Thyroid gland (tissue), 4 donors: ENCODE measurements around the gene NXN. TPM values are rescaled to one million over a fixed set of nuclear protein-coding genes. Genes with fewer than 3 reads are reported as not detected.

Experiments
- DNase-seq, 2 donors: peaks; one replicate each; pipeline ENCODE4 v3.0.0-alpha.2; 2019
- H3K27ac ChIP-seq, 3 donors: fragments of 200-600 bp; sonication (generic); 1 replicate in 2 of 3; 2 replicates in 1 of 3; pipeline ENCODE4 v1.5.1; 2016 to 2019; ENCODE audit warnings: mild to moderate bottlenecking in 1 of 3, moderate library complexity in 1 of 3
- H3K27me3 ChIP-seq: fragments of 200-600 bp; sonication (generic); one replicate; pipeline ENCODE4 v1.5.1; 2019
- H3K36me3 ChIP-seq, 2 donors: fragments of 200-600 bp; sonication (generic); one replicate each; pipeline ENCODE4 v1.5.1; 2016 to 2019
- H3K4me1 ChIP-seq, 2 donors: fragments of 200-600 bp; sonication (generic); one replicate each; pipeline ENCODE4 v1.5.1; 2017 to 2019
- H3K4me3 ChIP-seq, 3 donors: fragments of 200-600 bp; sonication (generic); replicated peaks in 1 of 3; 1 replicate in 2 of 3; 2 replicates in 1 of 3; pipeline ENCODE4 v1.5.1; 2016; ENCODE audit warnings: mild to moderate bottlenecking in 1 of 3
- H3K9me3 ChIP-seq: fragments of 200-600 bp; sonication (generic); one replicate; pipeline ENCODE4 v1.5.1; 2017
- POLR2A ChIP-seq, 2 donors: fragments of 450-650 bp; IDR thresholded peaks; one replicate each; pipeline ENCODE4 v1.6.1; 2017; ENCODE audit warnings: antibody characterized with exemption in 2 of 2, mild to moderate bottlenecking in 2 of 2, moderate library complexity in 1 of 2
- WGBS, 2 donors: methylation state at CpG; one replicate each; pipeline ENCODE4 v1.1.5; 2017; 5-methylcytosine and 5-hydroxymethylcytosine counted together
- intact Hi-C: fragments of 100-400 bp; cut with DNase I; formaldehyde crosslinking; loops from one replicate; pipeline ENCODE4 v1.15.1; 2023
- total RNA-seq, 4 donors: library from RNA; depleted of rRNA; stranded (reverse); fragments of >200 nt; gene quantifications; one replicate each; pipeline ENCODE4 v1.2.3, GENCODE V29; 2016
- TF ChIP-seq, protein P1 (sequence below), 6 experiments: fragments of 200-600 bp in 3 of 6; fragments of 450-650 bp in 3 of 6; sonication (generic) in 3 of 6; IDR thresholded peaks; one replicate each; pipeline ENCODE4 v1.5.1; 2016 to 2019; ENCODE audit warnings: antibody characterized with exemption in 6 of 6, mild to moderate bottlenecking in 2 of 6, inconsistent platforms in 1 of 6, moderate library complexity in 1 of 6

NXN gene
- total RNA-seq, 4 donors from 2014 or later: 14.5 to 18.3 (median 17.2) TPM

DNA sequence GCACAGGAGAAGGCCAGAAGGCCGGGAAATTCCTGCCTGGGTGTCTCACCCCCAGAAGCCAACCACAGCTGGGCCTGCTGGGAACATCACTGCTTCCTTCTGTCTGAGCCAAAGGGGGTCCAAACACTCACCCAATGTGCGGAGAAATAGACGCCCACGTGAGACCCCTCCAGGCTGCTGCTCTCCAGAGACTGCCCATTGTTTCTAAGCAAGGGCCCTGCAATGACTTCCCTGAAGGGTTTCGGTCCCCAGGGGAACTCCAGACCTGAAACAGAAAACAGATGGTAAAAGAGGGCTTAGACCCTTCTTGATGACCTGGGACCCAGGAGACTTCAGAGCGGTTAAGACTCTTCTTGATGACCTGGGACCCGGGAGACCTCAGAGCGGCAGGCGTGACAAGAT lies 156.1 kb downstream of the NXN start:
- intact Hi-C loops: no loop called here
- H3K9me3 ChIP-seq: no peaks in the 10 kb centered on the region
- H3K4me3 ChIP-seq: no peak overlapping the region
- H3K4me1 ChIP-seq: no peaks in the 10 kb centered on the region
- TF ChIP-seq POLR2A (IDR thresholded peaks at IDR 0.05): no peak
- TF ChIP-seq, protein P1, sequence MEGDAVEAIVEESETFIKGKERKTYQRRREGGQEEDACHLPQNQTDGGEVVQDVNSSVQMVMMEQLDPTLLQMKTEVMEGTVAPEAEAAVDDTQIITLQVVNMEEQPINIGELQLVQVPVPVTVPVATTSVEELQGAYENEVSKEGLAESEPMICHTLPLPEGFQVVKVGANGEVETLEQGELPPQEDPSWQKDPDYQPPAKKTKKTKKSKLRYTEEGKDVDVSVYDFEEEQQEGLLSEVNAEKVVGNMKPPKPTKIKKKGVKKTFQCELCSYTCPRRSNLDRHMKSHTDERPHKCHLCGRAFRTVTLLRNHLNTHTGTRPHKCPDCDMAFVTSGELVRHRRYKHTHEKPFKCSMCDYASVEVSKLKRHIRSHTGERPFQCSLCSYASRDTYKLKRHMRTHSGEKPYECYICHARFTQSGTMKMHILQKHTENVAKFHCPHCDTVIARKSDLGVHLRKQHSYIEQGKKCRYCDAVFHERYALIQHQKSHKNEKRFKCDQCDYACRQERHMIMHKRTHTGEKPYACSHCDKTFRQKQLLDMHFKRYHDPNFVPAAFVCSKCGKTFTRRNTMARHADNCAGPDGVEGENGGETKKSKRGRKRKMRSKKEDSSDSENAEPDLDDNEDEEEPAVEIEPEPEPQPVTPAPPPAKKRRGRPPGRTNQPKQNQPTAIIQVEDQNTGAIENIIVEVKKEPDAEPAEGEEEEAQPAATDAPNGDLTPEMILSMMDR (IDR thresholded peaks at IDR 0.05): no peak
- 90 to 92% methylated on average over 8 to 9 of the region's 9 CpGs for WGBS, 2 donors
- no peak overlapping the region for H3K27ac ChIP-seq
- no peak for DNase-seq
- no peaks in the 10 kb centered on the region for H3K27me3 ChIP-seq
- H3K36me3 ChIP-seq: no peaks in the 10 kb centered on the region

DNA sequence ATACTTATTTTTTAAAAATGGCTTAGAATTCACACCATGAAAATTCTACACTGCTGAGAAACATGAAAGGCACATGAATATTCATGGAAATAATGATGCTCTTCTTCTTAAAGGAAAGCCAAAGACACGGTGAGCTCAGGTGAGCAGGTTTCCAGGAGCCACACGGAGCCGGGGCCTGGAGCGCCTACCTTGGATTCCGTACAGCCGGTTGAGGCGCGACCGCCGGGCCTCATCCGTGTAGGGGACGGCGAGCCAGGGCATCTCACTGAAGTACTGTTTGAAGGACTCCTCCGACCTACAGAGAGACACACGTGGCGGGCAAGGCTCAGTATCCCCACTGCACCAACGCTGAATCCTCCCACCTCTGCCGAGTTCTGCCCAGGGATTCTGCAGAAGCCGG lies 160.3 kb downstream of the NXN start:
- DNase-seq: no peak
- TF ChIP-seq POLR2A (IDR thresholded peaks at IDR 0.05): no peak
- TF ChIP-seq, protein P1 (IDR thresholded peaks at IDR 0.05): no peak
- Histone ChIP-seq H3K4me1 (no peaks in the 10 kb centered on the region), H3K9me3 (no peaks in the 10 kb centered on the region), H3K27me3 (no peaks in the 10 kb centered on the region), H3K4me3 (no peak overlapping the region), H3K27ac (no peak overlapping the region), H3K36me3 (no peaks in the 10 kb centered on the region)
- WGBS, 2 donors: 94 to 96% methylated on average over 17 to 18 of the region's 19 CpGs
- intact Hi-C loops: no loop called here

DNA sequence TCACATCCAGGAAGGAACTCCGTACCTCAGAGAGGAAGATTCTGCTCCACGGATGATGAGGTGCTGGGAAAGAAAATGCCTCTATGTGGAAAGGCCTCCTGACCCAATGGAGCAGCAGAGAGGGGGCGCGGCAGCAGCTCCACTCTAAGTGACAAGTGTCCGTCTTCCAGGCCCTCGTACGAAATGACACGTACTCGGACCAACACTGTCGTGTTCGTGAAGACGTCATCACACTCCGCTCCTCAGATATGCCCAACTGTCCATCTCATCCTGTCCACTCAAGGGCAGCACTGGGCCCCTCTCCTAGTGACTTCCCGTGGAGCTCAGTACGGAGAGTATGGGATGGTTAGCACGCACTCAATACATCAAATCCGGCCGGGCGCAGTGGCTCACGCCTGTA lies 165.2 kb downstream of the NXN start:
- WGBS, 2 donors: 91 to 97% methylated on average over 20 of the region's 20 CpGs
- H3K36me3 ChIP-seq: no peaks in the 10 kb centered on the region

DNA sequence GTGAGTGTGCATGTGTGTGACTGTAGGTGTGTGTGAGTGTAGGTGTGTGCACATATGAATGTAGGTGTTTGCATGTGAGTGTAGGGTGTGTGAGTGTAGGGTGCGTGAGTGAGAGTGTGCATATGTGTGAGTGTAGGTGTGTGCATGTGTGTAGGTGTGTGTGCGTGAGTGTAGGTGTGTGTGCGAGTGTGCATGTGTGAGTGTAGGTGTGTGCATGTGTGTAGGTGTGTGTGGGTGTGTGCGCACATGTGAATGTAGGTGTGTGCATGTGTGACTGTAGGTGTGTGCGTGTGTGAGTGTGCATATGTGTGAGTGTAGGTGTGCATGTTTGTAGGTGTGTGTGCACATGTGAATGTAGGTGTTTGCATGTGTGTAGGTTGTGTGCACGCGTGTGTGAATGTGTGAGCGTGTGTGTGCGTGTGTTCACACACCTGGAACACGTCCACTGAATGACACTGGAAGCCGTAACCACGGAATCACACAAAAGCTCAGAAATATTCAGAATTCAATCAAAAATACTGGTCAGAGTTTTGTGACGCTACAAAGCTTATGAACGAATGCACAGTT lies 166.9 kb downstream of the NXN start:
- Histone ChIP-seq H3K4me3 (no peak overlapping the region), H3K9me3 (no peaks in the 10 kb centered on the region), H3K4me1 (no peaks in the 10 kb centered on the region), H3K36me3 (no peaks in the 10 kb centered on the region), H3K27me3 (no peaks in the 10 kb centered on the region), H3K27ac (no peak overlapping the region)
- TF ChIP-seq POLR2A (IDR thresholded peaks at IDR 0.05): no peak
- TF ChIP-seq, protein P1 (IDR thresholded peaks at IDR 0.05): no peak
- WGBS, 2 donors: 93 to 95% methylated on average over 14 of the region's 14 CpGs
- intact Hi-C loops: no loop called here
- no peak for DNase-seq

More for the DNA sequence above, 165.2 kb downstream of the NXN start:
- no peak for DNase-seq
- Histone ChIP-seq H3K9me3 (no peaks in the 10 kb centered on the region), H3K4me3 (no peak overlapping the region), H3K27me3 (no peaks in the 10 kb centered on the region), H3K27ac (no peak overlapping the region), H3K4me1 (no peaks in the 10 kb centered on the region)
- TF ChIP-seq POLR2A (IDR thresholded peaks at IDR 0.05): no peak
- TF ChIP-seq, protein P1 (IDR thresholded peaks at IDR 0.05): no peak
- intact Hi-C loops: no loop called here

DNA sequence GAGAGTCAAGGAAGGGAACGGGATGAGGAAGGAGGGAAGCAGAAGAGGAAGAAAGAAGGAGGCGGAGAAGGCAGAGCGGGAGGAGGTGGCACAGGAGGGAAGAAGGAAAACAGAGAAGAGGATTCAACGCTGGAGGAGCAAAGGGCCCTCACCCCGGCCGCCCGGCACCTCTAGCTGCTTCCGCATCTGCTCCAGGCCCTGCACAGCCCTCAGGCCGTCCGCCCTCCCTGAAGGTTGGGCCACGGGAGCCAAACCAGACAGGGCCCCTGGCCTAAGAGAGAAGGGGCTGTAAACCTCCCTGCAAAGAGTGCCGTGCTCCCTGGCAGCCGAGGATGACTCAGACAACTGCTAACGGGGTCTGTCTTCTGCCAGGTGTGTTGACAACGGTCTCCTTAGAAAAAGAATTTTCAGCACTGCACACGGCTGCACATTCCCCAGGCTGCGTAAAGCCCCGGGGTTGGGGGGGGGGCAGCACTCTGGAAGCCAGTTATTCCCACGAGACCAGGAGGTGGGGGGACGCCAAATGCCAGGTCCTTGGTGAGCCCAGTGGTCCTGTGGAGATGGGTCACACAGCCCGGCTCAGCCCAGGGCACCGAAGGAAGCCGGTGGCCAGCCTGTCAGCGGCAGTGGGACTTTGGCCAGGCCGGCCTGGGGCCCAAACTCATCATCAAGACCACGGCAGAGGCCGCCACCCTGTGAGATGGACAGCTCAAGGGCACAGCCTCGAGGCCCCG lies 168.4 kb downstream of the NXN start:
- H3K4me3 ChIP-seq: no peak overlapping the region
- TF ChIP-seq, protein P1 (IDR thresholded peaks at IDR 0.05): no peak
- no peak for TF ChIP-seq POLR2A (IDR thresholded peaks at IDR 0.05)
- H3K27me3 ChIP-seq: no peaks in the 10 kb centered on the region
- H3K4me1 ChIP-seq: no peaks in the 10 kb centered on the region
- no peak for DNase-seq
- WGBS, 2 donors: 77 to 80% methylated on average over 17 to 23 of the region's 29 CpGs
- H3K9me3 ChIP-seq: no peaks in the 10 kb centered on the region
- H3K36me3 ChIP-seq: no peaks in the 10 kb centered on the region
- no peak overlapping the region for H3K27ac ChIP-seq
- intact Hi-C loops: no loop called here
